Measurements from ENCODE around the gene EYS. TPM values are rescaled to one million over a fixed set of nuclear protein-coding genes. Genes with fewer than 3 reads are reported as not detected.

Gene EYS
- total RNA-seq, 2 donors from 2014 or later, result 0.20 TPM; not detected in 1

- DNase-seq (ENCODE audit: low spot score) (no peak), ATAC-seq (no peak)
- H3K4me1 Mint-ChIP-seq (ENCODE audit: low read depth in 2 of 2), result no peaks in the 10 kb centered on the region
- no peaks in the 10 kb centered on the region for H3K27me3 Mint-ChIP-seq
- H3K27ac Mint-ChIP-seq, result no peak overlapping the region
- peaks cover 21% of the 10 kb centered on the region for H3K36me3 Mint-ChIP-seq
- H3K9me3 Mint-ChIP-seq, result peaks cover 18% of the 10 kb centered on the region
- H3K4me3 Mint-ChIP-seq, result no peak overlapping the region
Measured at GRCh38 chr6:64896939-64897338, 810.1 kb downstream of the EYS start.

GRCh38 chr6:64895945-64896344, 811.1 kb downstream of the EYS start:
- ATAC-seq (no peak), DNase-seq (ENCODE audit: low spot score) (no peak)
- no peaks in the 10 kb centered on the region for H3K4me1 Mint-ChIP-seq (ENCODE audit: low read depth in 2 of 2)
- H3K4me3 Mint-ChIP-seq, result no peak overlapping the region
- H3K36me3 Mint-ChIP-seq, result peaks cover 21% of the 10 kb centered on the region
- H3K27ac Mint-ChIP-seq, result no peak overlapping the region
- peaks cover 18% of the 10 kb centered on the region for H3K9me3 Mint-ChIP-seq
- no peaks in the 10 kb centered on the region for H3K27me3 Mint-ChIP-seq

- Mint-ChIP-seq H3K27me3 (no peaks in the 10 kb centered on the region), H3K27ac (no peak overlapping the region), H3K4me1 (ENCODE audit: low read depth in 2 of 2) (no peaks in the 10 kb centered on the region), H3K36me3 (peaks cover 4% of the 10 kb centered on the region), H3K9me3 (peaks cover 3% of the 10 kb centered on the region), H3K4me3 (no peak overlapping the region)
- DNase-seq (ENCODE audit: low spot score), result no peak
- no peak for ATAC-seq
Measured at GRCh38 chr6:64890609-64891008, 816.4 kb downstream of the EYS start.

DNA sequence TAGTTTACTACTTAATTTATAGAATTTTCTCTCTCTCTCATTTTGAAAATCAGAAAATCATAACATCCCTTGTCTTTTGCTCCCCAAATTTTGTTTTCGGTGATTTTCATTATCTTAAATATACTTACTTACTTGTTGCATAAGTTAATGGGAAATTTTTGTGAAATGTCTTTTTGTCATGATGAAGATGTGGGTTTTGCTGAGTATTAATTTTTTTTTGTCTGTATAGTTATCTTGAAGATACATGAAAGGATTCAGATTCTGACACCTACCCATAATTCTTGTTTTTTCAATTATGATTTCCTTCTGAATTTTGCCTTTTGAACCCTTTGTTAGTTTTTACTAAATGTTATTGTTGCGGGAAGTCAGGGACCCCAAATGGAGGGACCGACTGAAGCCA, 817.9 kb downstream of the EYS start:
- Mint-ChIP-seq H3K36me3 (peaks cover 4% of the 10 kb centered on the region), H3K27ac (no peak overlapping the region), H3K9me3 (peaks cover 3% of the 10 kb centered on the region), H3K4me1 (ENCODE audit: low read depth in 2 of 2) (no peaks in the 10 kb centered on the region), H3K27me3 (no peaks in the 10 kb centered on the region), H3K4me3 (no peak overlapping the region)
- no peak for ATAC-seq
- no peak for DNase-seq (ENCODE audit: low spot score)

GRCh38 chr6:64874776-64875175, 832.2 kb downstream of the EYS start:
- ATAC-seq, result no peak
- Mint-ChIP-seq H3K36me3 (peaks cover 17% of the 10 kb centered on the region), H3K4me1 (ENCODE audit: low read depth in 2 of 2) (no peaks in the 10 kb centered on the region), H3K27me3 (no peaks in the 10 kb centered on the region), H3K9me3 (peaks cover 33% of the 10 kb centered on the region), H3K4me3 (no peak overlapping the region), H3K27ac (no peak overlapping the region)
- no peak for DNase-seq (ENCODE audit: low spot score)

- no peaks in the 10 kb centered on the region for H3K27me3 Mint-ChIP-seq
- DNase-seq (ENCODE audit: low spot score) (no peak), ATAC-seq (no peak)
- no peaks in the 10 kb centered on the region for H3K4me1 Mint-ChIP-seq (ENCODE audit: low read depth in 2 of 2)
- peaks cover 17% of the 10 kb centered on the region for H3K36me3 Mint-ChIP-seq
- H3K4me3 Mint-ChIP-seq, result no peak overlapping the region
- H3K9me3 Mint-ChIP-seq, result peaks cover 24% of the 10 kb centered on the region
- no peak overlapping the region for H3K27ac Mint-ChIP-seq
Measured at GRCh38 chr6:64872633-64873032, 834.4 kb downstream of the EYS start.

DNA sequence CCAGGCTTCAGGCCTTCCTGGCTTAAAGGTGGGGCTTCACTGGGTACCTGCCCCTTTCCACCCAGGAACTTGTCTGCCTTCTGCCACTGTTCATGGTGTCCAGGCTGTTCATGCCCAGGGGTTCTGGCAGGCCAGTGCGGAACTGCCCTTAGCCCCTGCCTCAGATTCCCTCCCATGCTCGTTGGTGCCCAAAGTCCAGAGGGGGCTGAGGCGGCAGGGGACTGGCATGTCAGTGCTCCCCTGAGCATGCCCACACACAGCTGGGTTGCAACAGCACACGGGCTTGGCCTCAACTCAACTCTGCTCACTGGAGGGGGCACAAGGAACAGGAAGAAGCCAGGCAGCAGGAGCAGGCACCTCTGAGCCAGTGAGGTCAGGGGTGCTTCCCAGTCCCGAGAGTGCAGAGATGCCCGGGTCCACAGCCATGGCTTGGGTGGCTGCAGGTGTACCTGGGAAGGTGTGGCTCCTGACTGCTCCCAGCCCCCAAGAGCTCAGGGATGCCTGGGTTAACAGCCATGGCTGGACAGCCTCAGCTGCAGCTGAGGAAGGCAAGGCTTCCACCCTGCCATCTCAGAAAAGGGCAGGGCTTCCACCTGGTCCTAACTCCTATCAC, 845.9 kb downstream of the EYS start:
- DNase-seq (ENCODE audit: low spot score) (no peak), ATAC-seq (peak in 1 of 2 donors; percentile 40)
- Mint-ChIP-seq H3K27me3 (no peaks in the 10 kb centered on the region), H3K4me3 (no peak overlapping the region), H3K36me3 (no peaks in the 10 kb centered on the region), H3K4me1 (ENCODE audit: low read depth in 2 of 2) (no peaks in the 10 kb centered on the region), H3K27ac (no peak overlapping the region), H3K9me3 (peaks cover 15% of the 10 kb centered on the region)

GRCh38 chr6:64860203-64860602, 846.8 kb downstream of the EYS start:
- H3K4me3 Mint-ChIP-seq, result no peak overlapping the region
- no peak overlapping the region for H3K27ac Mint-ChIP-seq
- H3K36me3 Mint-ChIP-seq, result no peaks in the 10 kb centered on the region
- no peaks in the 10 kb centered on the region for H3K27me3 Mint-ChIP-seq
- peaks cover 17% of the 10 kb centered on the region for H3K9me3 Mint-ChIP-seq
- H3K4me1 Mint-ChIP-seq (ENCODE audit: low read depth in 2 of 2), result no peaks in the 10 kb centered on the region
- DNase-seq (ENCODE audit: low spot score) (no peak), ATAC-seq (no peak)

DNA sequence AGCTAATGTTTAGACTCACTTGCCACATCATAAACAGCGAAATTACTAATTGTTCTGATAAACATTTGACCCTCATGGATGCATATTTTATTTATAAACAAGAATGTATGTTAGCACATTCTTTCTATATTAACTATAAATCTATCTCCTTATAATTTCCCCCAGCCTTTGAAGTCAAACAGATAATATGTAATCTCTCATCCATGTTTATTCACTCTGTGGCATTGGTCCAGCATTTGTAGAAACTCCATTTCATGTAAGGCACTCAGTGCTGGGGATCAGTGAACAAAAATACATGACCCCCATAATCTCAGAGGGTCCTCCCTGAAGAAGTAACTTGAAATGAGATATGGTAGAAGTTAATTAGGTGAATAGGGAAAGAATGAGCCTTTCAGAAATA, 856.9 kb downstream of the EYS start:
- no peak for ATAC-seq
- H3K4me3 Mint-ChIP-seq, result no peak overlapping the region
- H3K27ac Mint-ChIP-seq, result no peak overlapping the region
- DNase-seq (ENCODE audit: low spot score), result no peak
- peaks cover 21% of the 10 kb centered on the region for H3K9me3 Mint-ChIP-seq
- no peaks in the 10 kb centered on the region for H3K4me1 Mint-ChIP-seq (ENCODE audit: low read depth in 2 of 2)
- H3K36me3 Mint-ChIP-seq, result peaks cover 9% of the 10 kb centered on the region
- no peaks in the 10 kb centered on the region for H3K27me3 Mint-ChIP-seq

DNA sequence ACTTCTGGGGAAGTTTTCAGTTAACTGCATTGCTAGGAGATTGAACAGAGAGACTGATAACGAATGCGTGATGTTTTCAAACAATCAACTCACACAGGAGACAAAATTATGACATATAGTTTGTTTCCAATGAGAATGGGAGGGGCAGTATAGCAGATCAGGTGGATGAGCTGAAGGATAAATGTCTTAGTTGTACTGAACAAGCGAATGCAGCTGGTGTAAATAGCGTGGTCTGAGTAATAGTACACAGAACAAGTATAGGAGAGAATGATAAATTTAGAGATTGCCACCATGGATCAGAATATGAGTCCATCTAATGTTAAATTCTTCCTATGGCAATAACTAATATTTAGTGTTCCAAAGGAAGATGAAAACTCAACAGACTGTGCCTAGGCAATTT, 858.6 kb downstream of the EYS start:
- Mint-ChIP-seq H3K4me1 (ENCODE audit: low read depth in 2 of 2) (no peaks in the 10 kb centered on the region), H3K4me3 (no peak overlapping the region), H3K27me3 (no peaks in the 10 kb centered on the region), H3K36me3 (peaks cover 9% of the 10 kb centered on the region), H3K27ac (no peak overlapping the region), H3K9me3 (peaks cover 21% of the 10 kb centered on the region)
- DNase-seq (ENCODE audit: low spot score), result no peak
- no peak for ATAC-seq

GRCh38 chr6:64847396-64847795, 859.6 kb downstream of the EYS start:
- no peak overlapping the region for H3K27ac Mint-ChIP-seq
- peaks cover 21% of the 10 kb centered on the region for H3K9me3 Mint-ChIP-seq
- ATAC-seq (no peak), DNase-seq (ENCODE audit: low spot score) (no peak)
- H3K4me1 Mint-ChIP-seq (ENCODE audit: low read depth in 2 of 2), result no peaks in the 10 kb centered on the region
- no peaks in the 10 kb centered on the region for H3K27me3 Mint-ChIP-seq
- no peak overlapping the region for H3K4me3 Mint-ChIP-seq
- peaks cover 5% of the 10 kb centered on the region for H3K36me3 Mint-ChIP-seq

DNA sequence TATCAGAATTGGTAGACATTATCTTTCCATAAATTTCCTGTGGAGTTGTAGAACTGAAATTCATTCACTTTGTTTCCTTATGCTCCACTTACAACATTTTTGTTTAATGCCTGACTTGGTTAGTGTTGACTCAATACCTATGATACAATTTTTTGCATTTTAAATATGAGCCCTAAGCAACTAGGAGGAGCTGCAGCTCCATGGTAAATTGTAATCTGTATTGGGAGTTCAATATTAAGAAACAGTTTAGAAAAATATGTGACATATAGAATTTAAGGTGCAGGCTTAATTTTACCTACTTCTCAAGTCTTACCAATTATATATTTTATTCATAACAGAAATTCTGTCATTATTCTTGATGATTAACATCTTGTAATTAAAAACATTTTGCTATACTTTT, 868.3 kb downstream of the EYS start:
- Mint-ChIP-seq H3K27me3 (no peaks in the 10 kb centered on the region), H3K4me3 (no peak overlapping the region), H3K36me3 (no peaks in the 10 kb centered on the region), H3K27ac (no peak overlapping the region), H3K4me1 (ENCODE audit: low read depth in 2 of 2) (no peaks in the 10 kb centered on the region), H3K9me3 (no peaks in the 10 kb centered on the region)
- no peak for DNase-seq (ENCODE audit: low spot score)
- no peak for ATAC-seq

DNA sequence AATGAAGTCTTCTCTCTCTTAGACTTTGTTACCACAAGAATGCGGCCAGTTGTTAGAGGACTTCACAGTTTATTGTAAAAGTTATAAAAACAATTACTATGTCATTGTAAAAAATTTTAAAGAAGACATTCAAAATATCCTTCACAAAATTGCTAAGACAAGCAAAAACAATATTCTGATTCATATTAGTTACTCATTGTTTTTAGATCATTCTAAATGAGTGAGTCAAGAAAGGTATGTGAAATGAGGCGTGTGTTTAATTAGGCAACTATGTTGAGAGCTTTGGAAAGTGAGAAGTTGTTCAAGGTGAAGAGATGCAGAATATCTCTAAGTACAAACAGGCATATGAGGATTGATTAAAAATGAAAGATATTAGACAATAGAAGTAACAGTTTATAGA, 875.3 kb downstream of the EYS start:
- Mint-ChIP-seq H3K9me3 (peaks cover 18% of the 10 kb centered on the region), H3K4me3 (no peak overlapping the region), H3K36me3 (no peaks in the 10 kb centered on the region), H3K4me1 (ENCODE audit: low read depth in 2 of 2) (no peaks in the 10 kb centered on the region), H3K27ac (no peak overlapping the region), H3K27me3 (no peaks in the 10 kb centered on the region)
- ATAC-seq, result no peak
- no peak for DNase-seq (ENCODE audit: low spot score)

DNA sequence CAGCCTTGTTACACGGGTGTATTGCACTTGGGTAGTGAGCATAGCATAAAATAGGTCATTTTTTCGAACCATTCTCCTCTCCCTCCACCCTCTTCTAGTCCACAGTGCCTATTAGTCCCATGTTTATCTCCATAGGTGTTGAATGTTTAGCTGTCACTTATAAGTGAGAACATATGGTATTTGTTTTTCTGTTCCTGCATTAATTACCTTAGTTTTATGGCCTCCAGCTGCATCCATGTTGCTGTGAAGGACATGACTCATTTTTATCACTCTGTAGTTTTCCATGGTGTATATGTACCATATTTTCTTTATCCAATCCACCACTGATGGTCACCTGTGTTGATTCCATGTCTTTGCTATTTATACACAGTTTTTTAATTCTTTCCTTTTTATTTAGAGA, 889.5 kb downstream of the EYS start:
- Mint-ChIP-seq H3K4me1 (ENCODE audit: low read depth in 2 of 2) (no peaks in the 10 kb centered on the region), H3K27ac (no peak overlapping the region), H3K36me3 (no peaks in the 10 kb centered on the region), H3K9me3 (peaks cover 10% of the 10 kb centered on the region), H3K27me3 (no peaks in the 10 kb centered on the region), H3K4me3 (no peak overlapping the region)
- no peak for DNase-seq (ENCODE audit: low spot score)
- ATAC-seq, result no peak

DNA sequence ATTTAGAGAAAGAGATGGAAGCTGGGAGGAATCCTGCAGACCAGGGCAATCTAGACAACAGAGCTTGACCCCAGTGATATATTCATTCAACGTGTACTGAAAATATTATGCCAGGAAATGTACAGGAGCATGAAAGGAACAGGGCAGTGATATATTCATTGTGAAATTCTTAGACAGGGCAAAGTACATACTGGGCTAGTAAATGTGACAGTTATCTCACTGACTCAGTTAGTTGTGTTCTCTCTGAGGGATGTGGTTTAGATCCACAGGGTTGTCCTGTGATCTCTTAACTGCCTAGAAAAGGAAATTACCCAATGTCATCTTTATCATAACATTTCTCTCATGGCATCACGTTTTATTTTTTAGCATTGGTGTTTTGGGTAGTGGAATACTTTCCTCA, 891.3 kb downstream of the EYS start:
- H3K36me3 Mint-ChIP-seq, result no peaks in the 10 kb centered on the region

More for the DNA sequence above, 891.3 kb downstream of the EYS start:
- H3K4me1 Mint-ChIP-seq (ENCODE audit: low read depth in 2 of 2), result no peaks in the 10 kb centered on the region
- DNase-seq (ENCODE audit: low spot score) (no peak), ATAC-seq (no peak)
- H3K9me3 Mint-ChIP-seq, result peaks cover 7% of the 10 kb centered on the region
- no peaks in the 10 kb centered on the region for H3K27me3 Mint-ChIP-seq
- no peak overlapping the region for H3K4me3 Mint-ChIP-seq
- no peak overlapping the region for H3K27ac Mint-ChIP-seq
